ENCODE measurements around the gene OR5M8.

DNA sequence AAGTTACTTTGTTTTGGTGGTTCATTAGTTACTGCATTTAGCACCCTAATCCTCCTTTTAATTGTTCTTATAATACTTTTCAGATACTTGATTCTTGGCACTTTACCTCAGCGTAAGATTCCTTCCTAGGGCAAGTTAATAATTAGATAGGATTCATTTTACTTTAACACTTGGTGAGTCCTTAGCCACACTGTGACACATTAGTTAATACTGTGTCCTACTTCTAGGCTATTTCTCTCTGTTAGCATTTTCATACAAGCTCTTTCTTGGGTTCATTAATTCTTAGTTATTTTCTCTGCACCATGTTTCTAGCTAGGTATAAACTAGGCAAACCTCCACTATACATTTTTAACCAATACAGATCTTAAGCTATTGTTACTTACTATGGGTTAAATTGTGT is 34.1 kb downstream of the OR5M8 start:
- no peak for TF ChIP-seq SPI1 (IDR thresholded peaks at IDR 0.05; ENCODE audit: borderline replicate concordance, low read depth)
- TF ChIP-seq, protein P1, sequence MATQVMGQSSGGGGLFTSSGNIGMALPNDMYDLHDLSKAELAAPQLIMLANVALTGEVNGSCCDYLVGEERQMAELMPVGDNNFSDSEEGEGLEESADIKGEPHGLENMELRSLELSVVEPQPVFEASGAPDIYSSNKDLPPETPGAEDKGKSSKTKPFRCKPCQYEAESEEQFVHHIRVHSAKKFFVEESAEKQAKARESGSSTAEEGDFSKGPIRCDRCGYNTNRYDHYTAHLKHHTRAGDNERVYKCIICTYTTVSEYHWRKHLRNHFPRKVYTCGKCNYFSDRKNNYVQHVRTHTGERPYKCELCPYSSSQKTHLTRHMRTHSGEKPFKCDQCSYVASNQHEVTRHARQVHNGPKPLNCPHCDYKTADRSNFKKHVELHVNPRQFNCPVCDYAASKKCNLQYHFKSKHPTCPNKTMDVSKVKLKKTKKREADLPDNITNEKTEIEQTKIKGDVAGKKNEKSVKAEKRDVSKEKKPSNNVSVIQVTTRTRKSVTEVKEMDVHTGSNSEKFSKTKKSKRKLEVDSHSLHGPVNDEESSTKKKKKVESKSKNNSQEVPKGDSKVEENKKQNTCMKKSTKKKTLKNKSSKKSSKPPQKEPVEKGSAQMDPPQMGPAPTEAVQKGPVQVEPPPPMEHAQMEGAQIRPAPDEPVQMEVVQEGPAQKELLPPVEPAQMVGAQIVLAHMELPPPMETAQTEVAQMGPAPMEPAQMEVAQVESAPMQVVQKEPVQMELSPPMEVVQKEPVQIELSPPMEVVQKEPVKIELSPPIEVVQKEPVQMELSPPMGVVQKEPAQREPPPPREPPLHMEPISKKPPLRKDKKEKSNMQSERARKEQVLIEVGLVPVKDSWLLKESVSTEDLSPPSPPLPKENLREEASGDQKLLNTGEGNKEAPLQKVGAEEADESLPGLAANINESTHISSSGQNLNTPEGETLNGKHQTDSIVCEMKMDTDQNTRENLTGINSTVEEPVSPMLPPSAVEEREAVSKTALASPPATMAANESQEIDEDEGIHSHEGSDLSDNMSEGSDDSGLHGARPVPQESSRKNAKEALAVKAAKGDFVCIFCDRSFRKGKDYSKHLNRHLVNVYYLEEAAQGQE (IDR thresholded peaks at IDR 0.05; ENCODE audit: insufficient replicate concordance, low read depth), result no peak
- TF ChIP-seq, protein P2, sequence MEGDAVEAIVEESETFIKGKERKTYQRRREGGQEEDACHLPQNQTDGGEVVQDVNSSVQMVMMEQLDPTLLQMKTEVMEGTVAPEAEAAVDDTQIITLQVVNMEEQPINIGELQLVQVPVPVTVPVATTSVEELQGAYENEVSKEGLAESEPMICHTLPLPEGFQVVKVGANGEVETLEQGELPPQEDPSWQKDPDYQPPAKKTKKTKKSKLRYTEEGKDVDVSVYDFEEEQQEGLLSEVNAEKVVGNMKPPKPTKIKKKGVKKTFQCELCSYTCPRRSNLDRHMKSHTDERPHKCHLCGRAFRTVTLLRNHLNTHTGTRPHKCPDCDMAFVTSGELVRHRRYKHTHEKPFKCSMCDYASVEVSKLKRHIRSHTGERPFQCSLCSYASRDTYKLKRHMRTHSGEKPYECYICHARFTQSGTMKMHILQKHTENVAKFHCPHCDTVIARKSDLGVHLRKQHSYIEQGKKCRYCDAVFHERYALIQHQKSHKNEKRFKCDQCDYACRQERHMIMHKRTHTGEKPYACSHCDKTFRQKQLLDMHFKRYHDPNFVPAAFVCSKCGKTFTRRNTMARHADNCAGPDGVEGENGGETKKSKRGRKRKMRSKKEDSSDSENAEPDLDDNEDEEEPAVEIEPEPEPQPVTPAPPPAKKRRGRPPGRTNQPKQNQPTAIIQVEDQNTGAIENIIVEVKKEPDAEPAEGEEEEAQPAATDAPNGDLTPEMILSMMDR (IDR thresholded peaks at IDR 0.05; ENCODE audit: insufficient read depth, low read length), result no peak
- TF ChIP-seq POLR2AphosphoS5 (IDR thresholded peaks at IDR 0.05; ENCODE audit: low read depth), result no peak

Data from HL-60 (cell line).